ENCODE data around the gene FAM163B. TPM values are rescaled to one million over a fixed set of nuclear protein-coding genes. Genes with fewer than 3 reads are reported as not detected.

FAM163B gene
- total RNA-seq, 2 experiments from 2014 or later: not detected

- ATAC-seq (no peak), DNase-seq (no peak)
- Mint-ChIP-seq H3K4me1 (peaks cover 3% of the 10 kb centered on the region), H3K27ac (no peak overlapping the region), H3K9me3 (ENCODE audit: low read depth) (no peaks in the 10 kb centered on the region), H3K27me3 (peaks cover 2% of the 10 kb centered on the region), H3K36me3 (ENCODE audit: low read depth) (no peaks in the 10 kb centered on the region), H3K4me3 (no peak overlapping the region)
- POLR2A ChIA-PET: no interaction called here
- CTCF ChIA-PET: no interaction called here
- intact Hi-C loops (cut with DNase I, micrococcal nuclease): no loop called here
Observed at GRCh38 chr9:133543772-133544467, 65.3 kb downstream of the FAM163B start.

GRCh38 chr9:133542002-133542401 is 67.2 kb downstream of the FAM163B start:
- Mint-ChIP-seq H3K9me3 (ENCODE audit: low read depth) (no peaks in the 10 kb centered on the region), H3K27me3 (peaks cover 2% of the 10 kb centered on the region), H3K4me1 (peaks cover 3% of the 10 kb centered on the region), H3K4me3 (no peak overlapping the region), H3K36me3 (ENCODE audit: low read depth) (no peaks in the 10 kb centered on the region), H3K27ac (no peak overlapping the region)
- ATAC-seq: no peak
- ChIA-PET CTCF (no interaction called here), POLR2A (no interaction called here)
- no peak for DNase-seq
- intact Hi-C loops (cut with DNase I, micrococcal nuclease): no loop called here

GRCh38 chr9:133540698-133541025 is 68.5 kb downstream of the FAM163B start:
- Mint-ChIP-seq H3K4me3 (no peak overlapping the region), H3K27ac (no peak overlapping the region), H3K9me3 (ENCODE audit: low read depth) (no peaks in the 10 kb centered on the region), H3K27me3 (peaks cover 2% of the 10 kb centered on the region), H3K4me1 (peaks cover 3% of the 10 kb centered on the region), H3K36me3 (ENCODE audit: low read depth) (no peaks in the 10 kb centered on the region)
- no peak for DNase-seq
- ChIA-PET CTCF (no interaction called here), POLR2A (no interaction called here)
- no peak for ATAC-seq
- intact Hi-C loops (cut with DNase I, micrococcal nuclease): no loop called here

- peaks cover 3% of the 10 kb centered on the region for H3K4me1 Mint-ChIP-seq
- no peak overlapping the region for H3K27ac Mint-ChIP-seq
- ChIA-PET POLR2A (no interaction called here), CTCF (interaction anchor here (0.8 kb wide), 1 partner anchor 203 kb away, joined by 3 read pairs; no protein-coding TSS in a partner anchor)
- intact Hi-C loops (cut with DNase I, micrococcal nuclease): no loop called here
- H3K4me3 Mint-ChIP-seq: no peak overlapping the region
- ATAC-seq: no peak
- DNase-seq: no peak
- peaks cover 2% of the 10 kb centered on the region for H3K27me3 Mint-ChIP-seq
- no peaks in the 10 kb centered on the region for H3K36me3 Mint-ChIP-seq (ENCODE audit: low read depth)
- no peaks in the 10 kb centered on the region for H3K9me3 Mint-ChIP-seq (ENCODE audit: low read depth)
Observed at GRCh38 chr9:133539991-133540697, 69.0 kb downstream of the FAM163B start.

- CTCF ChIA-PET: no interaction called here
- Mint-ChIP-seq H3K36me3 (ENCODE audit: low read depth) (no peaks in the 10 kb centered on the region), H3K27ac (no peak overlapping the region), H3K9me3 (ENCODE audit: low read depth) (no peaks in the 10 kb centered on the region), H3K4me3 (no peak overlapping the region), H3K4me1 (peaks cover 3% of the 10 kb centered on the region), H3K27me3 (peaks cover 2% of the 10 kb centered on the region)
- intact Hi-C loops (cut with DNase I, micrococcal nuclease): no loop called here
- DNase-seq: no peak
- POLR2A ChIA-PET: no interaction called here
- no peak for ATAC-seq
Observed at GRCh38 chr9:133538851-133539833, 70.0 kb downstream of the FAM163B start.

GRCh38 chr9:133538176-133538575 is 71.0 kb downstream of the FAM163B start:
- Mint-ChIP-seq H3K4me1 (peaks cover 11% of the 10 kb centered on the region), H3K27ac (no peak overlapping the region)
- intact Hi-C loops (cut with DNase I, micrococcal nuclease): no loop called here

GRCh38 chr9:133537257-133537656 is 71.9 kb downstream of the FAM163B start:
- DNase-seq (no peak), ATAC-seq (no peak)
- H3K9me3 Mint-ChIP-seq (ENCODE audit: low read depth): no peaks in the 10 kb centered on the region
- intact Hi-C loops (cut with DNase I, micrococcal nuclease): no loop called here
- H3K36me3 Mint-ChIP-seq (ENCODE audit: low read depth): no peaks in the 10 kb centered on the region
- H3K27me3 Mint-ChIP-seq: peaks cover 6% of the 10 kb centered on the region
- no peak overlapping the region for H3K27ac Mint-ChIP-seq
- H3K4me3 Mint-ChIP-seq: no peak overlapping the region
- ChIA-PET CTCF (interaction anchor here (0.5 kb wide), 1 partner anchor 300 kb away, joined by 3 read pairs; no protein-coding TSS in a partner anchor), POLR2A (no interaction called here)
- H3K4me1 Mint-ChIP-seq: peaks cover 18% of the 10 kb centered on the region

More at GRCh38 chr9:133538176-133538575, 71.0 kb downstream of the FAM163B start:
- ChIA-PET CTCF (no interaction called here), POLR2A (no interaction called here)
- H3K36me3 Mint-ChIP-seq (ENCODE audit: low read depth): no peaks in the 10 kb centered on the region
- DNase-seq (no peak), ATAC-seq (no peak)
- H3K9me3 Mint-ChIP-seq (ENCODE audit: low read depth): no peaks in the 10 kb centered on the region
- peaks cover 5% of the 10 kb centered on the region for H3K27me3 Mint-ChIP-seq
- no peak overlapping the region for H3K4me3 Mint-ChIP-seq

- intact Hi-C loops (cut with DNase I, micrococcal nuclease): no loop called here
Observed at GRCh38 chr9:133536536-133536935, 72.7 kb downstream of the FAM163B start.

GRCh38 chr9:133536080-133536479 is 73.1 kb downstream of the FAM163B start:
- Mint-ChIP-seq H3K4me3 (no peak overlapping the region), H3K27ac (no peak overlapping the region), H3K36me3 (ENCODE audit: low read depth) (no peaks in the 10 kb centered on the region), H3K27me3 (peaks cover 6% of the 10 kb centered on the region), H3K9me3 (ENCODE audit: low read depth) (no peaks in the 10 kb centered on the region), H3K4me1 (peaks cover 18% of the 10 kb centered on the region)
- intact Hi-C loops (cut with DNase I, micrococcal nuclease): no loop called here
- no peak for ATAC-seq
- ChIA-PET CTCF (interaction anchor here (0.6 to 1.1 kb wide), 2 partner anchors 50 to 53 kb away, joined by 3 read pairs; no protein-coding TSS in a partner anchor), POLR2A (no interaction called here)
- no peak for DNase-seq

More at GRCh38 chr9:133536536-133536935, 72.7 kb downstream of the FAM163B start:
- no peak overlapping the region for H3K27ac Mint-ChIP-seq
- peaks cover 6% of the 10 kb centered on the region for H3K27me3 Mint-ChIP-seq
- POLR2A ChIA-PET: no interaction called here
- H3K4me1 Mint-ChIP-seq: peaks cover 18% of the 10 kb centered on the region
- no peak overlapping the region for H3K4me3 Mint-ChIP-seq
- CTCF ChIA-PET: interaction anchor here (0.6 to 1.1 kb wide), 2 partner anchors 49 to 52 kb away, joined by 3 read pairs; no protein-coding TSS in a partner anchor
- H3K36me3 Mint-ChIP-seq (ENCODE audit: low read depth): no peaks in the 10 kb centered on the region
- DNase-seq: no peak
- H3K9me3 Mint-ChIP-seq (ENCODE audit: low read depth): no peaks in the 10 kb centered on the region
- ATAC-seq: no peak

- DNase-seq: no peak
- peaks cover 18% of the 10 kb centered on the region for H3K4me1 Mint-ChIP-seq
Observed at GRCh38 chr9:133535306-133535877, 73.8 kb downstream of the FAM163B start.

More at GRCh38 chr9:133535306-133535877, 73.8 kb downstream of the FAM163B start:
- Mint-ChIP-seq H3K9me3 (ENCODE audit: low read depth) (no peaks in the 10 kb centered on the region), H3K27ac (no peak overlapping the region), H3K27me3 (peaks cover 6% of the 10 kb centered on the region), H3K36me3 (ENCODE audit: low read depth) (no peaks in the 10 kb centered on the region), H3K4me3 (no peak overlapping the region)
- intact Hi-C loops (cut with DNase I, micrococcal nuclease): no loop called here
- CTCF ChIA-PET: no interaction called here
- no peak for ATAC-seq
- POLR2A ChIA-PET: no interaction called here

Measured in activated CD4-positive, alpha-beta T cell treated with anti-CD3 and anti-CD28 coated beads for 36 hours (primary cell).